Type B pancreatic cell (in vitro differentiated cells): ENCODE measurements around the gene SPSB4. TPM values are rescaled to one million over a fixed set of nuclear protein-coding genes. Genes with fewer than 3 reads are reported as not detected.

Experiments
- DNase-seq: peaks from one replicate; pipeline ENCODE4 v3.0.0; 2021; ENCODE audit warnings: mixed read lengths; ENCODE audit not compliant: unreplicated experiment; ENCODE audit errors: extremely low spot score
- H3K27ac Mint-ChIP-seq: 2 replicates; pipeline ENCODE4 v1.8.0; 2021; ENCODE audit warnings: mild to moderate bottlenecking, mixed read lengths
- H3K27me3 Mint-ChIP-seq: 2 replicates; pipeline ENCODE4 v1.8.0; 2021; ENCODE audit warnings: mixed read lengths
- H3K36me3 Mint-ChIP-seq: 2 replicates; pipeline ENCODE4 v1.8.0; 2021; ENCODE audit warnings: mixed read lengths
- H3K4me1 Mint-ChIP-seq: one replicate; pipeline ENCODE4 v1.8.0; 2021; ENCODE audit warnings: mixed read lengths; ENCODE audit not compliant: unreplicated experiment
- H3K4me3 Mint-ChIP-seq: 2 replicates; pipeline ENCODE4 v1.8.0; 2021; ENCODE audit warnings: mild to moderate bottlenecking, mixed read lengths
- H3K9me3 Mint-ChIP-seq: 2 replicates; pipeline ENCODE4 v1.8.0; 2021; ENCODE audit warnings: mixed read lengths
- total RNA-seq: library from RNA; stranded (reverse); gene quantifications from 2 replicates; pipeline ENCODE4 v1.2.1, GENCODE V29; 2021; ENCODE audit warnings: low replicate concordance
- TF ChIP-seq, protein P1 (sequence below): fragments of 200-600 bp; sonication (generic); conservative IDR thresholded peaks from 2 replicates; pipeline ENCODE4 v1.5.0; 2021; ENCODE audit warnings: antibody characterized with exemption, mild to moderate bottlenecking

The SPSB4 gene
- total RNA-seq, 1 donor from 2014 or later = 23.8 TPM

- Mint-ChIP-seq H3K27me3 (no peaks in the 10 kb centered on the region), H3K4me1 (peaks cover 22% of the 10 kb centered on the region)
- TF ChIP-seq, protein P1, sequence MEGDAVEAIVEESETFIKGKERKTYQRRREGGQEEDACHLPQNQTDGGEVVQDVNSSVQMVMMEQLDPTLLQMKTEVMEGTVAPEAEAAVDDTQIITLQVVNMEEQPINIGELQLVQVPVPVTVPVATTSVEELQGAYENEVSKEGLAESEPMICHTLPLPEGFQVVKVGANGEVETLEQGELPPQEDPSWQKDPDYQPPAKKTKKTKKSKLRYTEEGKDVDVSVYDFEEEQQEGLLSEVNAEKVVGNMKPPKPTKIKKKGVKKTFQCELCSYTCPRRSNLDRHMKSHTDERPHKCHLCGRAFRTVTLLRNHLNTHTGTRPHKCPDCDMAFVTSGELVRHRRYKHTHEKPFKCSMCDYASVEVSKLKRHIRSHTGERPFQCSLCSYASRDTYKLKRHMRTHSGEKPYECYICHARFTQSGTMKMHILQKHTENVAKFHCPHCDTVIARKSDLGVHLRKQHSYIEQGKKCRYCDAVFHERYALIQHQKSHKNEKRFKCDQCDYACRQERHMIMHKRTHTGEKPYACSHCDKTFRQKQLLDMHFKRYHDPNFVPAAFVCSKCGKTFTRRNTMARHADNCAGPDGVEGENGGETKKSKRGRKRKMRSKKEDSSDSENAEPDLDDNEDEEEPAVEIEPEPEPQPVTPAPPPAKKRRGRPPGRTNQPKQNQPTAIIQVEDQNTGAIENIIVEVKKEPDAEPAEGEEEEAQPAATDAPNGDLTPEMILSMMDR = no peak
Observed at GRCh38 chr3:141100531-141101320, 49.6 kb downstream of the SPSB4 start.

DNA sequence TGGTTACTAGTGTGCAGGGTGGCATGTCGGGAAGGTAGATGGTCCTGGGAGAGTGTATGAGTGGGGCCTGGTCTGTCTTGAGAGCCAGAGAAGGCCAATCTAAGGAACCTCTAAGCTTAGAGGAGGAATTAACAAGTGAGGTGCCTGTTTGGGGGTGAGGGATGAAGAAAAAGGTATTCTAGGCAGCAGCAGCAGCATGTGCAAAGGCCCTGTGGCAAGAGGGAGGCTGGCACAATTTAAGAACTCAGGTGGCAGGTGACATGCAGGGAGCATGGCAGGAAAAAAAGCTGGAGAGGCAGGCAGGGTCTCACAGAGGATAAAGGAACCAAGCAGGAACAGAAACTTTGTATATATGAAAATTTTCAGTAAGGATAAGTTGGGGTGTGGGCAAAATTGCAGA lies 51.2 kb downstream of the SPSB4 start:
- no peak overlapping the region for H3K27ac Mint-ChIP-seq
- H3K4me3 Mint-ChIP-seq = no peak overlapping the region
- H3K4me1 Mint-ChIP-seq = peaks cover 23% of the 10 kb centered on the region
- H3K36me3 Mint-ChIP-seq = peaks cover 3% of the 10 kb centered on the region
- H3K27me3 Mint-ChIP-seq = no peaks in the 10 kb centered on the region
- peaks cover 4% of the 10 kb centered on the region for H3K9me3 Mint-ChIP-seq
- no peak for DNase-seq
- TF ChIP-seq, protein P1 = no peak

More at GRCh38 chr3:141100531-141101320, 49.6 kb downstream of the SPSB4 start:
- no peak for DNase-seq
- H3K27ac Mint-ChIP-seq = no peak overlapping the region
- H3K9me3 Mint-ChIP-seq = peaks cover 4% of the 10 kb centered on the region
- peaks cover 3% of the 10 kb centered on the region for H3K36me3 Mint-ChIP-seq
- H3K4me3 Mint-ChIP-seq = no peak overlapping the region

- no peaks in the 10 kb centered on the region for H3K27me3 Mint-ChIP-seq
- TF ChIP-seq, protein P1 = no peak
- H3K9me3 Mint-ChIP-seq = peaks cover 4% of the 10 kb centered on the region
- H3K4me3 Mint-ChIP-seq = peak overlapping the region; percentile 34
- H3K36me3 Mint-ChIP-seq = peaks cover 3% of the 10 kb centered on the region
- H3K4me1 Mint-ChIP-seq = peaks cover 24% of the 10 kb centered on the region
- H3K27ac Mint-ChIP-seq = no peak overlapping the region
- DNase-seq = no peak
Observed at GRCh38 chr3:141103067-141103466, 51.9 kb downstream of the SPSB4 start.

DNA sequence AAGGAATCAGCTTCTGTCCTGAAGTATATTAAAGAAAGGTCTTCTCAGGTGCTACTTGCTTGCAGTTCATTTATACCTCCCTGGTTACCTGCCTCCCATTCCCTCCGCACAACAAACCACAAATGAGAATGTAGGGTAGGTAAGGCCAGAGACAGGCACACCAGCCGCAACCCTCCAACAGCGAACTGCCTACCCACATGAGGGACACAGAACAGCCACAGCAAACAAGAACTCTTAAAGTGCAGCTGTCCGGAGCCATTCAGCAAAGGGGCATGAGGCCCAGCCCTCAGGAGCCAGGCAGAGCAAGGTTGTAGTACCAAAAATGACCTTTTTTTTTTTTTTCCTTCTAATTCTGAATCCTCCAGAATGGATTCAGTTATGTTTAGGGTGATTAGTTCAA lies 52.4 kb downstream of the SPSB4 start:
- Mint-ChIP-seq H3K9me3 (peaks cover 4% of the 10 kb centered on the region), H3K27ac (peak overlapping the region; percentile 40), H3K27me3 (no peaks in the 10 kb centered on the region), H3K36me3 (peaks cover 6% of the 10 kb centered on the region), H3K4me1 (peaks cover 29% of the 10 kb centered on the region), H3K4me3 (peak overlapping the region; percentile 2)
- TF ChIP-seq, protein P1 = no peak
- DNase-seq = no peak

DNA sequence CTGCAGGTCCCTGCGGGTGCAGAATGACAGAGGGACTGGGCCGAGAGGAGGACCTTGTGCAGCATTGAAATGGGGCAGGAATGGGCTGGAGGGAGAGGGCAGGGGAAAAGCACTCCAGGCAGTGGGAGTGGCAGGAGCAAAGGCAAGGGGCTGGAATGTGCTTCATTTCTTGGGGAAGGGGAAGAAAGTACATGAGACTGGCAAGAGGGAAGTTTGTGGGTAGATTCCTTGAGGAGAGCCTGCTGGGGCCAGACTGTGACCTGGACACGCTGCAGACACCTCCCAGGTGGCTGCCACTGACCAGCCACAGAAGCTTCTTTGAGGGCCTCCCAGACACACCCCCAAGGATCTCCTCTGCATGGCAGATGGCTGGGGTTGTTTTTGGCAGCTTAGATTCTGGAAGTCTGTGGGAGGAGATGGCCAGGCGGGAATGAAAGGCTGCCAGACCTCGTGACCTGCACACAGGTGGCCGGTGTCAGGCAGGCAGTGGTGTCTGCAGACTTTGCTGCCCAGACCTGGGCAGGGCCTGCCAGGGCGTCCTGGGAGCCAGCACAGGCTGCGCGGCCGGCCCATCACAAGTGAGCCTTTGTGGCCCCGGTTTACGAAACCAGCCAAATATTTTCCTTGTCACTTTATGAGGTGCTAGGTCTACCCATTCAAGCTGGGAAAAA lies 53.1 kb downstream of the SPSB4 start:
- Mint-ChIP-seq H3K4me1 (peaks cover 32% of the 10 kb centered on the region), H3K9me3 (peaks cover 4% of the 10 kb centered on the region), H3K4me3 (peak overlapping the region; percentile 2), H3K27me3 (no peaks in the 10 kb centered on the region), H3K27ac (peak overlapping the region; percentile 40), H3K36me3 (peaks cover 9% of the 10 kb centered on the region)
- DNase-seq = no peak
- TF ChIP-seq, protein P1 = no peak
